GM12892 (cell line): ENCODE data around the gene EXOC4.

ENCODE experiments used
- POLR2A ChIP-seq: IDR thresholded peaks from 2 replicates; pipeline ENCODE4 v1.6.1; 2011; ENCODE audit warnings: low read depth, low read length, control low read depth
- POLR2AphosphoS5 ChIP-seq: IDR thresholded peaks from 2 replicates; pipeline ENCODE4 v1.6.1; 2011; ENCODE audit warnings: low read depth, low read length, control low read depth
- TAF1 ChIP-seq: IDR thresholded peaks from 2 replicates; pipeline ENCODE4 v1.6.1; 2011; ENCODE audit warnings: low read depth, mild to moderate bottlenecking, control low read depth, low read length, borderline replicate concordance

DNA sequence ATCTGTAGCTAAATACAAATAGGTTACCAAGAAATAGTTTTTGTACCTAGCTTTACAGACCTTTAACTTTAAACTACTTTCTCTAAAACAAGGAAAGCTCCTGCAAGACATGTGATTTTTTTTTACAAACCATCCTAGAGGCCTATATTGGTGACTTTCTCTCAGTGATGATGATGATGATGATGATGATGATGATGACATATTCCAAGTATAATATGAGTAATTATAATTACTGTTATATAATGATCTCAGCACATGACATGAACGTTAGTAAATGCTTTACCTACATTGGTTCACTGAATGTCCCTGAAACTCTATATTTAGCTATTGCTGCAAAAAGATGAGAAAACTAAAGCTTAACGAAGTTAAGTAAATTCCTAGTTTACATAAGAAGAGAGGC is 766.4 kb downstream of the EXOC4 start:
- TF ChIP-seq POLR2AphosphoS5 (no peak), POLR2A (no peak), TAF1 (no peak)
